Measurements from ENCODE around the gene PRKCZ. TPM values are rescaled to one million over a fixed set of nuclear protein-coding genes. Genes with fewer than 3 reads are reported as not detected.

PRKCZ gene
- total RNA-seq, 1 donor from 2014 or later = 4.2 TPM

DNA sequence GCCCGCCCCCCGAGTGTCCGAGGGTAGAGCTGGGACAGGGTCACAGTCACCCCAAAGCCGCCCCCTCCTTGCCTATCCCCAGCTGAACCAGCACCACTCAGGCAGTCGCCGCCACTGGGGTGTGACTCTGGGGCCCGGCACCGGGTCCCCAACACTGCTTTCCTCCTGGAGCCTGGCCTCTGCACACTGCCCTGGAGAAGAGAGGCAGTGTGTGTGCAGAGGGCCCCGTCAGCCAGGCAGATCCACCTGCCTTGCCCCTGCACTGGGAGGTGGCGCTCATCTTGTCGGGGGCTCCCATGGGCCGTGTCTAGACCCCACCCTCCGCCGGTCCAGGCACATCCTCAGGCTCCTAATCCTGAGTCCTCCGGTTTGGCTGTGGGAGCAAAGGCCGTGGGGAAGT, 128.7 kb downstream of the PRKCZ start:
- no peaks in the 10 kb centered on the region for H3K9me3 ChIP-seq (ENCODE audit: control insufficient read depth in 3 of 3, low read length in 3 of 3)
- no peak overlapping the region for H3K4me3 ChIP-seq (ENCODE audit: low read length in 3 of 3)
- no peak overlapping the region for H3K27ac ChIP-seq (ENCODE audit: low read depth, low read length)
- no peak overlapping the region for H3K9ac ChIP-seq (ENCODE audit: low read depth in 1 of 3, low read length in 3 of 3)
- H3K36me3 ChIP-seq (ENCODE audit: control insufficient read depth in 3 of 3, insufficient read depth in 3 of 3, low read length in 3 of 3) = no peaks in the 10 kb centered on the region
- H3K27me3 ChIP-seq (ENCODE audit: control insufficient read depth in 3 of 3, insufficient read depth in 3 of 3, low read length in 3 of 3) = peaks cover 11 to 43% (median 25%) of the 10 kb centered on the region in 3 donors
- H3K4me1 ChIP-seq (ENCODE audit: control insufficient read depth in 3 of 3, insufficient read depth in 3 of 3, low read length in 3 of 3) = peaks cover 7 to 8% (median 8%) of the 10 kb centered on the region in 3 donors

- Histone ChIP-seq H3K4me1 (ENCODE audit: control insufficient read depth in 3 of 3, insufficient read depth in 3 of 3, low read length in 3 of 3) (peaks cover 4 to 6% (median 5%) of the 10 kb centered on the region in 3 donors), H3K9me3 (ENCODE audit: control insufficient read depth in 3 of 3, low read length in 3 of 3) (no peaks in the 10 kb centered on the region), H3K9ac (ENCODE audit: low read depth in 1 of 3, low read length in 3 of 3) (no peak overlapping the region), H3K4me3 (ENCODE audit: low read length in 3 of 3) (no peak overlapping the region), H3K27ac (ENCODE audit: low read depth, low read length) (no peak overlapping the region), H3K36me3 (ENCODE audit: control insufficient read depth in 3 of 3, insufficient read depth in 3 of 3, low read length in 3 of 3) (no peaks in the 10 kb centered on the region), H3K27me3 (ENCODE audit: control insufficient read depth in 3 of 3, insufficient read depth in 3 of 3, low read length in 3 of 3) (peaks cover 11 to 40% (median 21%) of the 10 kb centered on the region in 3 donors)
Observed at GRCh38 chr1:2179283-2180013, 129.2 kb downstream of the PRKCZ start.

DNA sequence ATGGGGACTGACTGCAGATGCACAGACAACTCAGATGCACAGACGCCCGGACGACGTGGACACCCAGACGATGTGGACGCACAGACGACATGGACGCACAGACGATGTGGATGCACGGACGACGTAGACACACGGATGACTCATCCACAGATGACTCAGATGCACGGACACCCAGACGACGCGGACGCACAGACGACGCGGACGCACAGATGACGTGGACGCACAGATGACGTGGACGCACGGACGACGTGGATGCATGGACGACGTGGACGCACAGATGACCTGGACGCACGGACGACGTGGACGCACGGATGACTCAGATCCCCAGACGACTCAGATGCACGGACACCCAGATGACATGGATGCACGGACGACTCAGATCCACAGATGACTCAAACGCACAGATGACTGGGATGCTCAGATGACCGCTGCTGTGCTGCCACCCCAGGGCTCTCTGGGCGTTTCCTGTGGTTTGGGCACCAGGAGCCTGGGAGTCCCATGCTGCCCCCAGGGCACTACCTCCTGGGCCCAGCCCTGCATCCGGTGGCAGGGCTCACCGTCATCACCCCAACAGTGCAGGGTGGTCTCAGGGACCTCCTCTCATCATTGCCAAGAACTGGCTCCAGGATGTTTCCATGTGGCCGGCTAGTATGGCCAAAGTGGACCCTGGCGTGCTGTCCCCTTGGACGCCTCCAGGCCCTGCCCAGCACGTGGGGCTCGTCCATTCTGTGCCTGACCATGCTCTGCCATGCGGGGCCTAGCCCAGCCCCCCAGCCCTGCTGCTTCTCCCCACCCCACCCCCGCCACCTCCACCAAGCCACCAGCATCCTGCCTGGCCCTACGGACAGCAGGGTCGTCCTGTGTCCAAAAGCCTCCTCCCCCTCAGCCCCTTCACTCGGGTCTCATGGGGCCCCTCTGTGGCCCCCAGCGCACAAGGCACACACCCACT, 130.4 kb downstream of the PRKCZ start:
- H3K4me1 ChIP-seq (ENCODE audit: control insufficient read depth in 3 of 3, insufficient read depth in 3 of 3, low read length in 3 of 3) = no peaks in the 10 kb centered on the region
- H3K4me3 ChIP-seq (ENCODE audit: low read length in 3 of 3) = no peak overlapping the region
- H3K9ac ChIP-seq (ENCODE audit: low read depth in 1 of 3, low read length in 3 of 3) = no peak overlapping the region
- no peaks in the 10 kb centered on the region for H3K36me3 ChIP-seq (ENCODE audit: control insufficient read depth in 3 of 3, insufficient read depth in 3 of 3, low read length in 3 of 3)
- no peak overlapping the region for H3K27ac ChIP-seq (ENCODE audit: low read depth, low read length)
- no peaks in the 10 kb centered on the region for H3K9me3 ChIP-seq (ENCODE audit: control insufficient read depth in 3 of 3, low read length in 3 of 3)
- H3K27me3 ChIP-seq (ENCODE audit: control insufficient read depth in 3 of 3, insufficient read depth in 3 of 3, low read length in 3 of 3) = peaks cover 11 to 34% (median 20%) of the 10 kb centered on the region in 3 donors

DNA sequence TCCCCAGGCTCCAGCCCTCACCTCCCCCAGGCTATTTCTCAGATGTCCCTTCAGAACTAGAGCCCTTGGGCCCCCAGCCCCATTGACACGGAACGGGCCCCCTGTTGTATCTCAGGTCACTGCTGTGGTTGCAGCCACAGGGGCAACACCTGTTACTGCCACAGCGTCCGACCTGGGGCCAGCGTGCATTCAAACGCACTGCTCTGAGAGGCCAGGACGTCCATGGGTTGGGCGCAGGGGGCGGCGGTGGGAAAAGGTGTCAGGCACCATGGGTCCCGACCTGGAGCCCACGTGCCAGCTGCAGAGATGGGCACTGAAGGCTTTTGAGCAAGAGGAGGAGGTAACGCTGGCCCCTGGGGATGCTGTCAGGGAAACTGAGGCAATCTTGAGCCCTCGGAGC, 131.1 kb downstream of the PRKCZ start:
- no peak overlapping the region for H3K27ac ChIP-seq (ENCODE audit: low read depth, low read length)
- H3K4me1 ChIP-seq (ENCODE audit: control insufficient read depth in 3 of 3, insufficient read depth in 3 of 3, low read length in 3 of 3) = no peaks in the 10 kb centered on the region
- no peaks in the 10 kb centered on the region for H3K36me3 ChIP-seq (ENCODE audit: control insufficient read depth in 3 of 3, insufficient read depth in 3 of 3, low read length in 3 of 3)
- no peaks in the 10 kb centered on the region for H3K9me3 ChIP-seq (ENCODE audit: control insufficient read depth in 3 of 3, low read length in 3 of 3)
- no peak overlapping the region for H3K4me3 ChIP-seq (ENCODE audit: low read length in 3 of 3)
- peaks cover 11 to 27% (median 16%) of the 10 kb centered on the region in 3 donors for H3K27me3 ChIP-seq (ENCODE audit: control insufficient read depth in 3 of 3, insufficient read depth in 3 of 3, low read length in 3 of 3)
- no peak overlapping the region for H3K9ac ChIP-seq (ENCODE audit: low read depth in 1 of 3, low read length in 3 of 3)

DNA sequence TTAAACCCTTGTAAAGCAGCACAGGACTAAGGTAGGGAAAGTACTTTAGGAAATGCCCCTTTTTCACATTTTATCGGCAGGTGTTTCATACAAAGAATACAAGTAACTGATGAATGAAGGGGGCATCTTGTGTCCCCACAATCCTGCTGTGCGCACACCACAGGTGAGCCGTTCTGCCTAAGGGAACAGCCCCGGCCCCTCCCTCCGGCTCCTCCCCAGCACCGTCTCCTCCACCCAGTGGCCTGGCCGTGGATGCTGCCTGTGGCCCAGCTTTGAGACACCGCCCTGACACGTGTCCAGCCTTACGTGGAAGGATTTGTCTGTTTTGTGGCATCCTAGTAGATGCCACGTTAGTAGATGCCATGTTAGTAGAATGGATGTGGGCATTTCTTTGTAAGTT, 131.5 kb downstream of the PRKCZ start:
- Histone ChIP-seq H3K27ac (ENCODE audit: low read depth, low read length) (no peak overlapping the region), H3K4me1 (ENCODE audit: control insufficient read depth in 3 of 3, insufficient read depth in 3 of 3, low read length in 3 of 3) (no peaks in the 10 kb centered on the region), H3K9me3 (ENCODE audit: control insufficient read depth in 3 of 3, low read length in 3 of 3) (no peaks in the 10 kb centered on the region), H3K36me3 (ENCODE audit: control insufficient read depth in 3 of 3, insufficient read depth in 3 of 3, low read length in 3 of 3) (no peaks in the 10 kb centered on the region), H3K4me3 (ENCODE audit: low read length in 3 of 3) (no peak overlapping the region), H3K27me3 (ENCODE audit: control insufficient read depth in 3 of 3, insufficient read depth in 3 of 3, low read length in 3 of 3) (peaks cover 11 to 24% (median 16%) of the 10 kb centered on the region in 3 donors), H3K9ac (ENCODE audit: low read depth in 1 of 3, low read length in 3 of 3) (no peak overlapping the region)

DNA sequence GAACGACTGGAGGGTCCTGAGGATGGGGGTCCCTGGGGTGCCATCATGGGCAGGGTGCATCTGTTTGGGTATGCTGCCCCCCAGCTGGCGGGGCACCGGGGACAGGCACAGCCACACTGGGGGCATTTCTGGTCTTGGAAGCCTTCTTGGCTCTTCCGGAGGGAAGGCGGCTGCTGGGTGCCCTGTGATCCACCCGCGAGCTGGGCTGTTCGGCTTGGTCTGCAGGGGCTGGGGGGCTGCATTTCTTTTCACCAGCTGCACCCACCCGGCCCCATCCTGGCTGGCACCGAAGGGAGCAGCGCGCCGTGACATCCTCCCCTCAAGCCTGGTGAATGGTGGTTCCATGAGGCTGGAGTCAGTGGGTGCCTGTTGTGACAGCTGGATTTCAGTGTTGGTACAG, 132.2 kb downstream of the PRKCZ start:
- Histone ChIP-seq H3K4me1 (ENCODE audit: control insufficient read depth in 3 of 3, insufficient read depth in 3 of 3, low read length in 3 of 3) (no peaks in the 10 kb centered on the region), H3K27ac (ENCODE audit: low read depth, low read length) (no peak overlapping the region), H3K36me3 (ENCODE audit: control insufficient read depth in 3 of 3, insufficient read depth in 3 of 3, low read length in 3 of 3) (no peaks in the 10 kb centered on the region), H3K9me3 (ENCODE audit: control insufficient read depth in 3 of 3, low read length in 3 of 3) (no peaks in the 10 kb centered on the region), H3K4me3 (ENCODE audit: low read length in 3 of 3) (no peak overlapping the region), H3K9ac (ENCODE audit: low read depth in 1 of 3, low read length in 3 of 3) (no peak overlapping the region), H3K27me3 (ENCODE audit: control insufficient read depth in 3 of 3, insufficient read depth in 3 of 3, low read length in 3 of 3) (peaks cover 11 to 24% (median 12%) of the 10 kb centered on the region in 3 donors)

DNA sequence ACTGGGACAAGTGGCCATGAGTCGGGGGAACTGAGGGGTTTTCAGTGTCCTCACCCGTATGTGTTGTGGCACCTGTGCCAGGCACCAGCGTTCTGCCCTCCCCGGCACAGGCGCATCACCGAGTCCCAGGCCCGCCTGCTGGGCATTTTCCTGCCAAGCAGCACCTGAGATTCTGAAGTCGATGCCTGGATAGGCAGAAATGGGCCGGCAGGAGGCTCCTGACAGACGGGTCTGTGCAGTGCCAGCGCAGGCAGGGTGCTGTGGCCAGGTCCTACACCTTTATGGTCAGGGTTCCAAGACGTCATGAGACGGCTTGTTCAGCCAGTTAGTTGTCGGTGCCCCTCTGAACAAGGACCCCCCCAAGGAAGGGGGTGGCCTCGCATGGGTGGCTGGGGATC, 133.7 kb downstream of the PRKCZ start:
- Histone ChIP-seq H3K9me3 (ENCODE audit: control insufficient read depth in 3 of 3, low read length in 3 of 3) (no peaks in the 10 kb centered on the region), H3K27me3 (ENCODE audit: control insufficient read depth in 3 of 3, insufficient read depth in 3 of 3, low read length in 3 of 3) (peaks cover 4 to 13% (median 5%) of the 10 kb centered on the region in 3 donors), H3K9ac (ENCODE audit: low read depth in 1 of 3, low read length in 3 of 3) (no peak overlapping the region), H3K36me3 (ENCODE audit: control insufficient read depth in 3 of 3, insufficient read depth in 3 of 3, low read length in 3 of 3) (no peaks in the 10 kb centered on the region), H3K4me1 (ENCODE audit: control insufficient read depth in 3 of 3, insufficient read depth in 3 of 3, low read length in 3 of 3) (peaks cover 0 to under 1% (median 0%) of the 10 kb centered on the region in 3 donors), H3K27ac (ENCODE audit: low read depth, low read length) (no peak overlapping the region), H3K4me3 (ENCODE audit: low read length in 3 of 3) (no peak overlapping the region)

GRCh38 chr1:2184531-2184930, 134.3 kb downstream of the PRKCZ start:
- Histone ChIP-seq H3K27ac (ENCODE audit: low read depth, low read length) (no peak overlapping the region), H3K36me3 (ENCODE audit: control insufficient read depth in 3 of 3, insufficient read depth in 3 of 3, low read length in 3 of 3) (no peaks in the 10 kb centered on the region), H3K9ac (ENCODE audit: low read depth in 1 of 3, low read length in 3 of 3) (no peak overlapping the region), H3K9me3 (ENCODE audit: control insufficient read depth in 3 of 3, low read length in 3 of 3) (no peaks in the 10 kb centered on the region), H3K27me3 (ENCODE audit: control insufficient read depth in 3 of 3, insufficient read depth in 3 of 3, low read length in 3 of 3) (peaks cover 4 to 7% (median 5%) of the 10 kb centered on the region in 3 donors), H3K4me3 (ENCODE audit: low read length in 3 of 3) (no peak overlapping the region), H3K4me1 (ENCODE audit: control insufficient read depth in 3 of 3, insufficient read depth in 3 of 3, low read length in 3 of 3) (peaks cover 0 to 4% (median 4%) of the 10 kb centered on the region in 3 donors)

DNA sequence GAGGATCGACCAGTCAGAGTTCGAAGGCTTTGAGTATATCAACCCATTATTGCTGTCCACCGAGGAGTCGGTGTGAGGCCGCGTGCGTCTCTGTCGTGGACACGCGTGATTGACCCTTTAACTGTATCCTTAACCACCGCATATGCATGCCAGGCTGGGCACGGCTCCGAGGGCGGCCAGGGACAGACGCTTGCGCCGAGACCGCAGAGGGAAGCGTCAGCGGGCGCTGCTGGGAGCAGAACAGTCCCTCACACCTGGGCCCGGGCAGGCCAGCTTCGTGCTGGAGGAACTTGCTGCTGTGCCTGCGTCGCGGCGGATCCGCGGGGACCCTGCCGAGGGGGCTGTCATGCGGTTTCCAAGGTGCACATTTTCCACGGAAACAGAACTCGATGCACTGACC, 134.7 kb downstream of the PRKCZ start:
- H3K4me1 ChIP-seq (ENCODE audit: control insufficient read depth in 3 of 3, insufficient read depth in 3 of 3, low read length in 3 of 3) = peaks cover 2 to 8% (median 6%) of the 10 kb centered on the region in 3 donors
- no peaks in the 10 kb centered on the region for H3K36me3 ChIP-seq (ENCODE audit: control insufficient read depth in 3 of 3, insufficient read depth in 3 of 3, low read length in 3 of 3)
- H3K9ac ChIP-seq (ENCODE audit: low read depth in 1 of 3, low read length in 3 of 3) = no peak overlapping the region
- H3K9me3 ChIP-seq (ENCODE audit: control insufficient read depth in 3 of 3, low read length in 3 of 3) = no peaks in the 10 kb centered on the region
- H3K27ac ChIP-seq (ENCODE audit: low read depth, low read length) = no peak overlapping the region
- no peak overlapping the region for H3K4me3 ChIP-seq (ENCODE audit: low read length in 3 of 3)
- peaks cover 3 to 5% (median 3%) of the 10 kb centered on the region in 3 donors for H3K27me3 ChIP-seq (ENCODE audit: control insufficient read depth in 3 of 3, insufficient read depth in 3 of 3, low read length in 3 of 3)

All from skeletal muscle tissue (tissue), 4 donors.